GM18873 (cell line): ENCODE results near the gene TRPV2.
A peak's percentile ranks its signal among the peaks of the same experiment; 100 is the strongest.
"Not testable (repeated sequence)": the region's sequence is repeated elsewhere in the genome, so short reads cannot be mapped to it uniquely, and the experiment has no call there.

Source experiments
- ATAC-seq: cut with Tn5 transposase; IDR thresholded peaks from one replicate; pipeline ENCODE4 v1.9.1; 2021; ENCODE audit warnings: mild to moderate bottlenecking, moderate library complexity, moderate number of reproducible peaks; ENCODE audit not compliant: unreplicated experiment, low FRiP score

The TRPV2 gene

GRCh38 chr17:16435925-16436886 lies 20.8 kb downstream of the TRPV2 start:
- no peak for ATAC-seq

- ATAC-seq: no peak
These were observed 21.7 kb downstream of the TRPV2 start for GRCh38 chr17:16437083-16437482.

GRCh38 chr17:16438173-16438556 lies 22.8 kb downstream of the TRPV2 start:
- peak; percentile 15 for ATAC-seq

- peak; percentile 73 for ATAC-seq
These were observed 23.4 kb downstream of the TRPV2 start for GRCh38 chr17:16438557-16439302.

GRCh38 chr17:16439303-16439791 lies 24.0 kb downstream of the TRPV2 start:
- ATAC-seq: no peak

GRCh38 chr17:16439811-16440351 lies 24.5 kb downstream of the TRPV2 start:
- ATAC-seq: no peak

- ATAC-seq: not testable (repeated sequence)
These were observed 25.0 kb downstream of the TRPV2 start for GRCh38 chr17:16440354-16440753.

- ATAC-seq: no peak
These were observed 25.7 kb downstream of the TRPV2 start for GRCh38 chr17:16440901-16441629.

- no peak for ATAC-seq
These were observed 26.8 kb downstream of the TRPV2 start for GRCh38 chr17:16442141-16442540.

GRCh38 chr17:16442594-16443510 lies 27.5 kb downstream of the TRPV2 start:
- no peak for ATAC-seq

- no peak for ATAC-seq
These were observed 28.3 kb downstream of the TRPV2 start for GRCh38 chr17:16443511-16444257.

GRCh38 chr17:16444258-16444886 lies 29.0 kb downstream of the TRPV2 start:
- no peak for ATAC-seq

- ATAC-seq: no peak
These were observed 31.1 kb downstream of the TRPV2 start for GRCh38 chr17:16446338-16446983.

- no peak for ATAC-seq
These were observed 32.3 kb downstream of the TRPV2 start for GRCh38 chr17:16447676-16448075.

GRCh38 chr17:16448490-16448889 lies 33.1 kb downstream of the TRPV2 start:
- no peak for ATAC-seq

GRCh38 chr17:16449121-16449570 lies 33.8 kb downstream of the TRPV2 start:
- ATAC-seq: no peak

GRCh38 chr17:16450028-16450427 lies 34.7 kb downstream of the TRPV2 start:
- no peak for ATAC-seq

GRCh38 chr17:16452268-16452667 lies 36.9 kb downstream of the TRPV2 start:
- ATAC-seq: not testable (repeated sequence)
